DOHH2 (cell line): Measurements from ENCODE around the gene TES.

Source experiments
- EZH2phosphoT487 ChIP-seq: fragments of 200-600 bp; sonication (generic); IDR thresholded peaks from 2 replicates; pipeline ENCODE4 v1.6.1; 2017; ENCODE audit warnings: borderline replicate concordance, mild to moderate bottlenecking, antibody characterized with exemption, low read length, moderate library complexity, mixed read lengths
- TF ChIP-seq, protein P1 (sequence below): fragments of 200-600 bp; sonication (generic); IDR thresholded peaks from one replicate; pipeline ENCODE4 v1.5.1; 2014; ENCODE audit warnings: antibody characterized with exemption, mild to moderate bottlenecking, low read depth, low read length; ENCODE audit not compliant: poor library complexity, severe bottlenecking

DNA sequence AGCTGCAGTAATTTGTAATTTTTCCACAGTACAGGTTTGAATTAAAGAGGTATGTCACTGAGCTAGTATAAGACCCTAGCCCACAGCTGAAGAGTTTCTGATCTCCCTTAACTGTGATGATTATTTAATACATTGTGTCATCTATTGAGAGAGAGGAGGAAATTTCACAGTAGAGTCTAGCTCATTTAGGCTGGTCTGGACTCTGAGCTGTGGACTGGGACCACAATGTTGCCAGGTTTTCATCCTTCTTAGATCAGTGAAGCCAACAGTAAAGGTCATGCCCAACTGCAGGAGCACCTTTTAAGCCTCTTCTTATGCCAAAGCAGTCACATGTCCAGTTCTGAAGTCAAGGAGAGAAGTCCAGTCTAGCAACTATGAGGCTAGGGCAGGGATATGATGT, 8.9 kb downstream of the TES start:
- TF ChIP-seq, protein P1, sequence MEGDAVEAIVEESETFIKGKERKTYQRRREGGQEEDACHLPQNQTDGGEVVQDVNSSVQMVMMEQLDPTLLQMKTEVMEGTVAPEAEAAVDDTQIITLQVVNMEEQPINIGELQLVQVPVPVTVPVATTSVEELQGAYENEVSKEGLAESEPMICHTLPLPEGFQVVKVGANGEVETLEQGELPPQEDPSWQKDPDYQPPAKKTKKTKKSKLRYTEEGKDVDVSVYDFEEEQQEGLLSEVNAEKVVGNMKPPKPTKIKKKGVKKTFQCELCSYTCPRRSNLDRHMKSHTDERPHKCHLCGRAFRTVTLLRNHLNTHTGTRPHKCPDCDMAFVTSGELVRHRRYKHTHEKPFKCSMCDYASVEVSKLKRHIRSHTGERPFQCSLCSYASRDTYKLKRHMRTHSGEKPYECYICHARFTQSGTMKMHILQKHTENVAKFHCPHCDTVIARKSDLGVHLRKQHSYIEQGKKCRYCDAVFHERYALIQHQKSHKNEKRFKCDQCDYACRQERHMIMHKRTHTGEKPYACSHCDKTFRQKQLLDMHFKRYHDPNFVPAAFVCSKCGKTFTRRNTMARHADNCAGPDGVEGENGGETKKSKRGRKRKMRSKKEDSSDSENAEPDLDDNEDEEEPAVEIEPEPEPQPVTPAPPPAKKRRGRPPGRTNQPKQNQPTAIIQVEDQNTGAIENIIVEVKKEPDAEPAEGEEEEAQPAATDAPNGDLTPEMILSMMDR = no peak
- no peak for TF ChIP-seq EZH2phosphoT487
